GM12878 (cell line): ENCODE results near the gene LOX. TPM values are rescaled to one million over a fixed set of nuclear protein-coding genes. Genes with fewer than 3 reads are reported as not detected.

Experiments
- ATAC-seq: fragments of 200-7000 bp; cut with Tn5 transposase; 3 replicates; pipeline ENCODE4 v1.9.1; 2020; ENCODE audit warnings: mild to moderate bottlenecking, moderate library complexity
- BruUV-seq: library from RNA; stranded (reverse); fragments of 400-500 nt; replicated peaks from 2 replicates; lab custom pipeline; 2021; lab: Mats Ljungman, UMichigan
- CTCF ChIA-PET: fragments of 300-600 bp; sonication (Branson Sonifier 250); formaldehyde crosslinking; extraction: SDS; loops from one replicate; lab custom pipeline; 2021; ENCODE audit warnings: inconsistent platforms; lab: Yijun Ruan, JAX
- POLR2A ChIA-PET: fragments of 350-600 bp; formaldehyde crosslinking; extraction: SDS; loops from one replicate; lab custom pipeline; 2021; ENCODE audit warnings: inconsistent platforms; lab: Charles Lee
- RAD21 ChIA-PET: fragments of 300-600 bp; sonication (Branson Sonifier 250); formaldehyde crosslinking; loops from one replicate; lab custom pipeline; 2023; ENCODE audit warnings: antibody characterized with exemption; ENCODE audit not compliant: unreplicated experiment; lab: Charles Lee
- SMC1A ChIA-PET: fragments of 300-600 bp; sonication (Branson Sonifier 250); formaldehyde crosslinking; loops from one replicate; lab custom pipeline; 2023; ENCODE audit not compliant: unreplicated experiment, uncharacterized antibody; lab: Charles Lee
- DNase-seq: peaks from one replicate; pipeline ENCODE4 v3.0.0-alpha.2; 2011; ENCODE audit warnings: low read depth, low spot score
- FAIRE-seq: peaks from 3 replicates; lab custom pipeline; 2011; peaks lifted over from hg19 to GRCh38; lab: Jason Lieb, UNC
- H2AFZ ChIP-seq: 2 replicates; pipeline ENCODE4 v1.6.0; 2011; ENCODE audit warnings: low read depth, low read length, control low read depth; ENCODE audit not compliant: control insufficient read depth
- H3K27ac ChIP-seq: 2 replicates; pipeline ENCODE4 v1.5.1; 2011; ENCODE audit warnings: control low read depth; ENCODE audit not compliant: control insufficient read depth, insufficient read depth
- H3K27me3 ChIP-seq, 2 experiments: replicated peaks in 1 of 2; 2 replicates each; pipeline versions ENCODE4 v1.6.0 to v1.6.1; 2011; ENCODE audit warnings: low read length in 1 of 2; ENCODE audit not compliant: control insufficient read depth in 2 of 2, insufficient read depth in 2 of 2
- H3K36me3 ChIP-seq, 2 experiments: 2 replicates each; pipeline ENCODE4 v1.5.1; 2011; ENCODE audit warnings: low read length in 1 of 2; ENCODE audit not compliant: control insufficient read depth in 2 of 2, insufficient read depth in 2 of 2
- H3K4me1 ChIP-seq: 2 replicates; pipeline ENCODE4 v1.6.1; 2011; ENCODE audit warnings: mild to moderate bottlenecking, low read length, moderate library complexity, mixed read lengths; ENCODE audit not compliant: control insufficient read depth, insufficient read depth
- H3K4me2 ChIP-seq: 2 replicates; pipeline ENCODE4 v1.6.0; 2011; ENCODE audit warnings: control low read depth; ENCODE audit not compliant: control insufficient read depth, insufficient read depth
- H3K4me3 ChIP-seq: fragments of 200-600 bp; sonication (generic); 2 replicates; pipeline ENCODE4 v1.5.1; 2016
- H3K79me2 ChIP-seq: 2 replicates; pipeline ENCODE4 v1.6.0; 2011; ENCODE audit warnings: low read length; ENCODE audit not compliant: control insufficient read depth, insufficient read depth
- H3K9ac ChIP-seq: 2 replicates; pipeline ENCODE4 v1.8.0; 2011; ENCODE audit warnings: low read length, control low read depth, mixed read lengths; ENCODE audit not compliant: control insufficient read depth, insufficient read depth
- H3K9me3 ChIP-seq: replicated peaks from 3 replicates; pipeline ENCODE4 v1.5.1; 2011; ENCODE audit warnings: mild to moderate bottlenecking, low read length; ENCODE audit not compliant: control insufficient read depth, insufficient read depth
- H4K20me1 ChIP-seq: 2 replicates; pipeline ENCODE4 v1.6.0; 2011; ENCODE audit not compliant: control insufficient read depth, insufficient read depth
- BHLHE40 ChIP-seq, 2 experiments: fragments of 450-650 bp in 1 of 2; IDR thresholded peaks; 2 replicates each; pipeline ENCODE4 v1.6.1; 2011 to 2017; ENCODE audit warnings: low read depth in 2 of 2, borderline replicate concordance in 1 of 2, improper control_type of control experiment in 1 of 2, low read length in 1 of 2, mild to moderate bottlenecking in 1 of 2
- SUPT20H ChIP-seq: IDR thresholded peaks from 2 replicates; pipeline ENCODE4 v1.6.1; 2011; ENCODE audit warnings: low read depth, mild to moderate bottlenecking, low read length, moderate library complexity, borderline replicate concordance; ENCODE audit not compliant: control insufficient read depth
- ZBTB40 ChIP-seq: fragments of 450-650 bp; IDR thresholded peaks from 2 replicates; pipeline ENCODE4 v1.6.1; 2016; ENCODE audit warnings: mild to moderate bottlenecking, moderate library complexity, borderline replicate concordance
- in situ Hi-C: fragments of 300-500 bp; cut with MboI; formaldehyde crosslinking; loops from 9 replicates; pipeline ENCODE4 v1.14.3; 2018; ENCODE audit warnings: mixed read lengths
- intact Hi-C: fragments of 100-400 bp; cut with micrococcal nuclease; formaldehyde crosslinking; loops from one replicate; pipeline ENCODE4 v1.14.2; 2022; ENCODE audit not compliant: unreplicated experiment
- polyA plus RNA-seq, 11 experiments: library from polyadenylated mRNA; depleted of rRNA in 4 of 11; unstranded in 6 of 11; stranded (reverse) in 5 of 11; fragments of >200 nt; fragmentation: Nextera tagmentation in 4 of 11; fragmentation: Illumina TruSeq in 1 of 11; extraction: Ambion mirVana in 4 of 11; extraction: Trizol in 1 of 11; gene quantifications; 1 replicate in 1 of 11; 2 replicates in 10 of 11; pipeline versions ENCODE4 v1.2.1 to v1.2.3, GENCODE V29; 2011 to 2016; ENCODE audit warnings: inconsistent platforms in 2 of 11, missing spikeins in 2 of 11, low read depth in 1 of 11
- total RNA-seq, 4 experiments: library from RNA; depleted of rRNA in 3 of 4; stranded (reverse); fragments of >200 nt in 3 of 4; fragmentation: Illumina TruSeq in 1 of 4; extraction: Trizol in 1 of 4; gene quantifications; 2 replicates each; pipeline versions ENCODE4 v1.2.1 to v1.2.3, GENCODE V29; 2013 to 2021

LOX gene
- total and polyA plus RNA-seq, 10 of the 15 experiments (the other 5 are each of a cell fraction or from before 2014, with no cell fraction given), result 0.03 to 0.69 (median 0.07) TPM; not detected in 1

GRCh38 chr5:122050959-122051358 is 27.1 kb downstream of the LOX start:
- FAIRE-seq (no peak), DNase-seq (no peak), ATAC-seq (no peak)
- ChIA-PET CTCF (no interaction called here), POLR2A (no interaction called here), SMC1A (interaction anchor here (1.4 kb wide), 1 partner anchor 71 kb away, joined by 3 read pairs; no protein-coding TSS in a partner anchor), RAD21 (no interaction called here)
- no peaks in the 10 kb centered on the region for H3K36me3 ChIP-seq
- H3K4me2 ChIP-seq, result no peak overlapping the region
- no peak overlapping the region for H3K9ac ChIP-seq
- in situ Hi-C loops, result no loop called here
- H3K79me2 ChIP-seq, result no peaks in the 10 kb centered on the region
- no peak overlapping the region for H2AFZ ChIP-seq
- H3K4me1 ChIP-seq, result no peaks in the 10 kb centered on the region
- no peaks in the 10 kb centered on the region for H3K27me3 ChIP-seq
- no peak overlapping the region for H3K4me3 ChIP-seq
- H4K20me1 ChIP-seq, result no peaks in the 10 kb centered on the region
- H3K9me3 ChIP-seq, result no peaks in the 10 kb centered on the region
- no TSS peak for BruUV-seq
- no peak overlapping the region for H3K27ac ChIP-seq
- TF ChIP-seq ZBTB40, result no peak
- TF ChIP-seq SUPT20H, result no peak
- TF ChIP-seq BHLHE40 (IDR thresholded peaks at IDR 0.05; ENCODE audit: borderline replicate concordance in 1 of 2, low read depth in 2 of 2, low read length in 1 of 2), result no peak
- intact Hi-C loops, result no loop called here
